ENCODE results near the gene NFASC. TPM values are rescaled to one million over a fixed set of nuclear protein-coding genes. Genes with fewer than 3 reads are reported as not detected.

Gene NFASC
- total RNA-seq, 1 donor from 2014 or later: 3.8 TPM

- H3K4me3 Mint-ChIP-seq (ENCODE audit: unreplicated experiment): no peak overlapping the region
- no peaks in the 10 kb centered on the region for H3K27me3 Mint-ChIP-seq (ENCODE audit: unreplicated experiment)
- TF ChIP-seq CTCF (IDR thresholded peaks at IDR 0.05; ENCODE audit: unreplicated experiment): no peak
- H3K4me1 Mint-ChIP-seq (ENCODE audit: unreplicated experiment): no peaks in the 10 kb centered on the region
- H3K9me3 Mint-ChIP-seq (ENCODE audit: unreplicated experiment): no peaks in the 10 kb centered on the region
- H3K27ac Mint-ChIP-seq (ENCODE audit: unreplicated experiment): no peak overlapping the region
- DNase-seq (ENCODE audit: low spot score): no peak
- H3K36me3 Mint-ChIP-seq (ENCODE audit: low read depth, unreplicated experiment): peaks cover 4% of the 10 kb centered on the region
These were observed 3.6 kb downstream of the NFASC start for GRCh38 chr1:204874274-204874673.

GRCh38 chr1:204875255-204875654, 4.6 kb downstream of the NFASC start:
- Mint-ChIP-seq H3K4me3 (ENCODE audit: unreplicated experiment) (no peak overlapping the region), H3K9me3 (ENCODE audit: unreplicated experiment) (no peaks in the 10 kb centered on the region), H3K27ac (ENCODE audit: unreplicated experiment) (no peak overlapping the region), H3K4me1 (ENCODE audit: unreplicated experiment) (no peaks in the 10 kb centered on the region), H3K36me3 (ENCODE audit: low read depth, unreplicated experiment) (no peaks in the 10 kb centered on the region), H3K27me3 (ENCODE audit: unreplicated experiment) (no peaks in the 10 kb centered on the region)
- DNase-seq (ENCODE audit: low spot score): no peak
- no peak for TF ChIP-seq CTCF (IDR thresholded peaks at IDR 0.05; ENCODE audit: unreplicated experiment)

- H3K27me3 Mint-ChIP-seq (ENCODE audit: unreplicated experiment): no peaks in the 10 kb centered on the region
- no peaks in the 10 kb centered on the region for H3K9me3 Mint-ChIP-seq (ENCODE audit: unreplicated experiment)
- H3K4me1 Mint-ChIP-seq (ENCODE audit: unreplicated experiment): peaks cover 4% of the 10 kb centered on the region
- no peak for DNase-seq (ENCODE audit: low spot score)
- no peaks in the 10 kb centered on the region for H3K36me3 Mint-ChIP-seq (ENCODE audit: low read depth, unreplicated experiment)
- H3K4me3 Mint-ChIP-seq (ENCODE audit: unreplicated experiment): no peak overlapping the region
- TF ChIP-seq CTCF (IDR thresholded peaks at IDR 0.05; ENCODE audit: unreplicated experiment): no peak
- H3K27ac Mint-ChIP-seq (ENCODE audit: unreplicated experiment): no peak overlapping the region
These were observed 8.1 kb downstream of the NFASC start for GRCh38 chr1:204878621-204879234.

- Mint-ChIP-seq H3K36me3 (ENCODE audit: low read depth, unreplicated experiment) (no peaks in the 10 kb centered on the region), H3K27me3 (ENCODE audit: unreplicated experiment) (no peaks in the 10 kb centered on the region), H3K4me3 (ENCODE audit: unreplicated experiment) (no peak overlapping the region), H3K4me1 (ENCODE audit: unreplicated experiment) (peaks cover 4% of the 10 kb centered on the region), H3K9me3 (ENCODE audit: unreplicated experiment) (no peaks in the 10 kb centered on the region), H3K27ac (ENCODE audit: unreplicated experiment) (no peak overlapping the region)
- DNase-seq (ENCODE audit: low spot score): no peak
- TF ChIP-seq CTCF (IDR thresholded peaks at IDR 0.05; ENCODE audit: unreplicated experiment): no peak
These were observed 8.7 kb downstream of the NFASC start for GRCh38 chr1:204879351-204879750.

GRCh38 chr1:204880906-204881305, 10.2 kb downstream of the NFASC start:
- H3K27me3 Mint-ChIP-seq (ENCODE audit: unreplicated experiment): no peaks in the 10 kb centered on the region
- H3K4me1 Mint-ChIP-seq (ENCODE audit: unreplicated experiment): peaks cover 4% of the 10 kb centered on the region
- no peak for DNase-seq (ENCODE audit: low spot score)
- no peak overlapping the region for H3K27ac Mint-ChIP-seq (ENCODE audit: unreplicated experiment)
- no peaks in the 10 kb centered on the region for H3K36me3 Mint-ChIP-seq (ENCODE audit: low read depth, unreplicated experiment)
- TF ChIP-seq CTCF (IDR thresholded peaks at IDR 0.05; ENCODE audit: unreplicated experiment): no peak
- H3K9me3 Mint-ChIP-seq (ENCODE audit: unreplicated experiment): no peaks in the 10 kb centered on the region
- no peak overlapping the region for H3K4me3 Mint-ChIP-seq (ENCODE audit: unreplicated experiment)

All from endothelial cell (in vitro differentiated cells).